ENCODE measurements around the gene NAGLU. TPM values are rescaled to one million over a fixed set of nuclear protein-coding genes. Genes with fewer than 3 reads are reported as not detected.

The NAGLU gene
- total RNA-seq, 2 donors from 2014 or later, result 13.1 to 16.9 TPM

GRCh38 chr17:42518046-42518754, 17.8 kb upstream of the NAGLU start:
- H3K9me3 Mint-ChIP-seq, result no peaks in the 10 kb centered on the region
- peak overlapping the region in 1 of 2 donors; percentile 51 for H3K27ac Mint-ChIP-seq
- ATAC-seq (no peak), DNase-seq (ENCODE audit: low spot score in 2 of 2) (no peak)
- peaks cover 0 to 4% of the 10 kb centered on the region in 2 donors for H3K36me3 Mint-ChIP-seq

DNA sequence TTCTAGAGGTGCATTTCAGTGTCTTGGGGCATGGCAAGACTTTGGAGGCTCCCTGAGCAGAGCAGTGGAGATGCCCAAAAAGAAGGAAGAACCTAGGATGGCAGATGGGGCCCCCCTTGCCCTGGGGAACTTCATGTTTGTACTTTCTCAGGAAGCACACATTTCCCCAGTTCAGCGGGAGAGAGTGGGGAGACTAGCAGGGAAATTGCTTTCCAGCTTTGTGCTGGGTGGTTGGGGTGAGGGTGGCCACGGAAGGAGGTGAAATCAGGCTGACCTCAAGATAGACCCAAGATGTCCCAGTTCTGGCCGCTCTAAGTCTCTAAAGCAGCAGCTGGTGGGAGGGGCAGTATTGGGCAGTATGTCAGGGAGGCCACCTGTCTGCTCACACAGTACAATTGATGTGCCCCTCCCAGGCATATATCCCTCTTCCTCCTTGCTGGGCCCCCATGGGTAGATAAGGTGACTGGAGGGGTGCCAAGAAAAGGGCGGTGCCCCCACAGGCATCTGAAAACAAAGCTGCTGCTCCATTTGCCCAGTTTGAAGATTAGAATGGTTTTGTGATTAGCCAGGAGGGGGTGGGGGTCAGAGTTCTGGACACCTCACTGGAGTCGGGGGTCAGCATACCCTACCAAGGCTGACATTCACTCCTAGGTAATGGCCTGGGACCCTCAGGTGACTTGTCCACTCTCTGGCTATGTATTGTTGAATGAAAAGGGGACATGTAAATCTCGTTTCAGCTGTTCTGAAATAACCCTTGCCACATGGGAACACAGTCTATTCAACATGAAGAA, 17.1 kb upstream of the NAGLU start:
- H3K27ac Mint-ChIP-seq, result peak overlapping the region in 1 of 2 donors; percentile 51
- no peak for ATAC-seq

DNA sequence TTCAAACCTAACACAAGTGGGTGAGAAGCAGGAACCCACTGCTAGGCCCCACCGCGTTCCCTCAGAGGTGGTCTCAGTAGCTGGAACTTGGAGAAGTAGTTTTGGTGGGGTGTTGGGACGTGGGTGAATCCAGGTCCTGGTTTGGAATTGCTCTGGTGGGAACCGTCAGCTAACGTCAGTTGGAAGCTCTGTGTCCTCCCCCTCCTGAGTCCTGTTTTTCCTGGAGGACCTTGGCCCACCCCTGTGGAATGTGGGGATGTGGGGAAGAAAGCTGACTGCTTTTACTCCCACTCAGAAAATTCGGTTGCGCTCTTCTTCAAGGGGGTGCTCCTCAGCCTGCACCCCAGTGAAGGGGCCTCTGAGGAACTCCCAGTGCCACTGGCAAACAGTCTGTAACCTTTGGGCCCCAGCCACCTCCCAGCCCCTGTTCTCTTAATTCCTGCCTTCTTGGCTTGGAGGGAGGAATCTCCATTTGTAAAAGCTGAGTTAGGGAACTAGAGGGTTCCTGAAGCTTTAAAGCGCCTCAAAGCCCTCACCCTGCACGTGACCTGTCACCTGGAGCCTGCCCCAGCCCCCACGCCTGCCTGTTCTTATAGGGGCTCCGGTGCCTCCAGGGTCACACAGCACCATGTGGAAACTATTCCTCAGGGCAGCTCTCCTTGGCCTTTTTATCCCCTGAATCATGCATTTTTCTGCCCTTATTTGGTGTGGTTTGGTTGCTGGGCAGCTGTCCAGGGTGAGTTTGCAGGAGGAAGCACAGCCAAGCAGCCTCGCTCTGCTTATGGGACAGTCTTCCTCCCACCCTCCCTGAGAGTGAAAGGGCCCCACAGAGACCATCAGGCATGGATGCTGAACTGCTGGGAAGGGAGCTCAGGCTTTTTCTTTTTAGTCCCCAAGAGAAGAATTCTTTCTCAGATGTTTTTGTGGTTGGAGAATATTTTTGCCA, 16.2 kb upstream of the NAGLU start:
- Mint-ChIP-seq H3K27ac (no peak overlapping the region), H3K9me3 (no peaks in the 10 kb centered on the region), H3K36me3 (peaks cover 0 to 4% of the 10 kb centered on the region in 2 donors)
- no peak for DNase-seq (ENCODE audit: low spot score in 2 of 2)
- no peak for ATAC-seq

More for the DNA sequence above, 17.1 kb upstream of the NAGLU start:
- Mint-ChIP-seq H3K36me3 (peaks cover 0 to 4% of the 10 kb centered on the region in 2 donors), H3K9me3 (no peaks in the 10 kb centered on the region)
- no peak for DNase-seq (ENCODE audit: low spot score in 2 of 2)

- Mint-ChIP-seq H3K36me3 (peaks cover 0 to 4% of the 10 kb centered on the region in 2 donors), H3K27ac (peak overlapping the region in 1 of 2 donors; percentile 70), H3K9me3 (no peaks in the 10 kb centered on the region)
- DNase-seq (ENCODE audit: low spot score in 2 of 2) (no peak), ATAC-seq (no peak)
These were observed 15.5 kb upstream of the NAGLU start for GRCh38 chr17:42520540-42520951.

DNA sequence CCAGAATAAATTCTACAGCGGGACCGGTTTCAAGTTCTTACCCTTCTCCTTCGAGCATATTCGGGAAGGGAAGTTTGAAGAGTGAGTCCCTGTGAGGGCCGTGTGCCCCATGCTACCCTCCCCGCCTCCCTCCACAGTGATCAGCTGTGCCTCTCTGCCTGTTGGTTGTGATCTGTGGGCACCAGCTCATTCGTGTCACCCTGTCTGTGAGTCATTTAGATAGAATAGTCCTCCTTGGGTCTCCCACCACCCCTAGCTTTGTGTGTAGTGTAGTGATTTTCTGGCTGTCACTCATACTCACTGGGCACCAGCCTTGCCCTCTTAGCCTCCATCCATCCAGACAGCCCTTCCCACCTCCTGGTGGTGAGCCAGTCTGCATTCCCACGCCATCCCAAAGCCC, 15.0 kb upstream of the NAGLU start:
- no peak overlapping the region for H3K27ac Mint-ChIP-seq
- no peaks in the 10 kb centered on the region for H3K9me3 Mint-ChIP-seq
- DNase-seq (ENCODE audit: low spot score in 2 of 2), result no peak
- peak; percentile 42 to 47 for ATAC-seq
- peaks cover 0 to 4% of the 10 kb centered on the region in 2 donors for H3K36me3 Mint-ChIP-seq

DNA sequence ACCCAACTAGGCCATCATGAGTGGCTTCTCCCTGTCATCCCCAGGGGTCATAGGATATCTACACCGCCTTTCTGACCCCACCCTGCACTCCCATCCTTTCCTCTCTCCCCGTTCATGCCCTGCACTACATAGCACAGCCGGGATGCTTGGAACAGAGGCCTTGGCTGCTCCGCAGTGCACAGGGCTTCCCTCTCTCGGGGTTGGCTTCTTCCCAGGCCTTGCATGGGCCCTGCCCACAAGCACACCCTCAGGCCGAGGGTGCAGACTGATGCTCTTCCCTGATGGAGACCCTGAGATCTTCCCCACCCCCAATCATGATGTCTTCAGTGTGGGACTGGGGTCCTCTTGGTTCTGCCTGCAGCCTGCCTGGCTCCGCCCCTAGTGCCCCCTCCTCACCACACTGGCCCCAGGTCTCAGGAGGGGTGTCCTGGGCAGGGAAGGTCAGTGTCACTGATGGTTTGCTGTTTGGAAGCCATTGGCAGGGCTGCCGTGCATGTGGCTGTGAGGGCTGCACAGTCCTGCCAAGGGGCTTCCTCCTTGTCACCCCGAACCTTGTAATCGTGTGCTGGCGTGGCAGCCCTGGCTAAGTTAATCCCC, 14.3 kb upstream of the NAGLU start:
- Mint-ChIP-seq H3K27ac (no peak overlapping the region), H3K9me3 (no peaks in the 10 kb centered on the region), H3K36me3 (peaks cover 0 to 4% of the 10 kb centered on the region in 2 donors)
- DNase-seq (ENCODE audit: low spot score in 2 of 2), result no peak
- no peak for ATAC-seq

- ATAC-seq, result no peak
- Mint-ChIP-seq H3K36me3 (peaks cover 0 to 4% of the 10 kb centered on the region in 2 donors), H3K27ac (peak overlapping the region in 1 of 2 donors; percentile 27), H3K9me3 (no peaks in the 10 kb centered on the region)
- no peak for DNase-seq (ENCODE audit: low spot score in 2 of 2)
These were observed 13.7 kb upstream of the NAGLU start for GRCh38 chr17:42522263-42522790.

GRCh38 chr17:42522798-42523278, 13.2 kb upstream of the NAGLU start:
- peak overlapping the region in 1 of 2 donors; percentile 27 for H3K27ac Mint-ChIP-seq
- no peaks in the 10 kb centered on the region for H3K9me3 Mint-ChIP-seq
- peaks cover 0 to 4% of the 10 kb centered on the region in 2 donors for H3K36me3 Mint-ChIP-seq
- no peak for DNase-seq (ENCODE audit: low spot score in 2 of 2)
- no peak for ATAC-seq

GRCh38 chr17:42525221-42525620, 10.8 kb upstream of the NAGLU start:
- ATAC-seq (no peak), DNase-seq (ENCODE audit: low spot score in 2 of 2) (no peak)
- Mint-ChIP-seq H3K9me3 (no peaks in the 10 kb centered on the region), H3K27ac (no peak overlapping the region), H3K36me3 (peaks cover 0 to 4% of the 10 kb centered on the region in 2 donors)

- no peak for DNase-seq (ENCODE audit: low spot score in 2 of 2)
- H3K27ac Mint-ChIP-seq, result no peak overlapping the region
- no peaks in the 10 kb centered on the region for H3K9me3 Mint-ChIP-seq
- no peak for ATAC-seq
- peaks cover 0 to 4% of the 10 kb centered on the region in 2 donors for H3K36me3 Mint-ChIP-seq
These were observed 10.0 kb upstream of the NAGLU start for GRCh38 chr17:42526031-42526444.

GRCh38 chr17:42527932-42528331, 8.1 kb upstream of the NAGLU start:
- DNase-seq (ENCODE audit: low spot score in 2 of 2), result no peak
- no peaks in the 10 kb centered on the region for H3K36me3 Mint-ChIP-seq

DNA sequence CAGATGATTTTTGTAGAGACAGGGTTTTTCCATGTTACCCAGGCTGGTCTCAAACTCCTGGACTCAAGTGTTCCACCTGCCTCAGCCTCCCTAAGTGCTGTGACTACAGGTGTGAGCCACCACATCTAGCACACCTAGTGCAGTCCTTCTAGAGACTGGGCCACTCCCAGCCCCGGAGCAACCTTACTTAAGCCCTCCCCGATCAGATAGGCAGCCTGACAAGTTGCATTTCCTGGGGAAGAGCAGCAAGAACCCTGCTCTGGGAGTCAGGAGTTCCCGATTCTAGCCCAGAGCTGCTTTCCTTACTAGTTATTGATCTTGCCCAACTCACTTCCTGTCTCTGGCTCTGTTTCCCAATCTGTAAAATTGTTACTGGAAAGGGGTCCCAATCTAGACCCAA, 7.0 kb upstream of the NAGLU start:
- Mint-ChIP-seq H3K27ac (no peak overlapping the region), H3K36me3 (no peaks in the 10 kb centered on the region), H3K9me3 (no peaks in the 10 kb centered on the region)
- ATAC-seq (no peak), DNase-seq (ENCODE audit: low spot score in 2 of 2) (no peak)

More at GRCh38 chr17:42527932-42528331, 8.1 kb upstream of the NAGLU start:
- H3K9me3 Mint-ChIP-seq, result no peaks in the 10 kb centered on the region
- no peak overlapping the region for H3K27ac Mint-ChIP-seq
- no peak for ATAC-seq

DNA sequence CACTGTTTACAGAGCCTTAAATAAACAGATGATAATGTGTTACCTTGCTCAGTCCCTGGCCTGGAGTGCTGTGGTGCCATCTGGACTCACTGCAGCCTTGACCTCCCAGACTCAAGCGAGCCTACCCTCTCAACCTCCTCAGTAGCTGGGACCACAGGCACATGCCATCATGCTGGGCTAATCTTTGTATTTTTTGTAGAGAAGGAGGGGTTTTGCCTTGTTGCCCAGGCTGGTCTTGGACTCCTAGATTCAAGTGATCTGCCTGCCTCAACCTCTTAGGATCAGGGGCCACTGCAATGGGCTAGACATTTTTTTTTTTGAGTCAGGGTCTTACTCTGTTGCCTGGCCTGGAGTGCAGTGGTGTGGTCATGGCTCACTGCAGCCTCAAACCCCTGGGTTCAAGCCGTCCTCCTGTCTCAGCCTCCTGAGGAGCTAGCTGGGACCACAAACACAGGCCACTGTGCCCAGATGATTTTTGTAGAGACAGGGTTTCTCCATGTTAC, 5.0 kb upstream of the NAGLU start:
- DNase-seq (ENCODE audit: low spot score in 2 of 2) (no peak), ATAC-seq (no peak)
- peak overlapping the region in 1 of 2 donors; percentile 29 for H3K27ac Mint-ChIP-seq
- H3K36me3 Mint-ChIP-seq, result peaks cover 0 to 5% of the 10 kb centered on the region in 2 donors
- no peaks in the 10 kb centered on the region for H3K9me3 Mint-ChIP-seq

DNA sequence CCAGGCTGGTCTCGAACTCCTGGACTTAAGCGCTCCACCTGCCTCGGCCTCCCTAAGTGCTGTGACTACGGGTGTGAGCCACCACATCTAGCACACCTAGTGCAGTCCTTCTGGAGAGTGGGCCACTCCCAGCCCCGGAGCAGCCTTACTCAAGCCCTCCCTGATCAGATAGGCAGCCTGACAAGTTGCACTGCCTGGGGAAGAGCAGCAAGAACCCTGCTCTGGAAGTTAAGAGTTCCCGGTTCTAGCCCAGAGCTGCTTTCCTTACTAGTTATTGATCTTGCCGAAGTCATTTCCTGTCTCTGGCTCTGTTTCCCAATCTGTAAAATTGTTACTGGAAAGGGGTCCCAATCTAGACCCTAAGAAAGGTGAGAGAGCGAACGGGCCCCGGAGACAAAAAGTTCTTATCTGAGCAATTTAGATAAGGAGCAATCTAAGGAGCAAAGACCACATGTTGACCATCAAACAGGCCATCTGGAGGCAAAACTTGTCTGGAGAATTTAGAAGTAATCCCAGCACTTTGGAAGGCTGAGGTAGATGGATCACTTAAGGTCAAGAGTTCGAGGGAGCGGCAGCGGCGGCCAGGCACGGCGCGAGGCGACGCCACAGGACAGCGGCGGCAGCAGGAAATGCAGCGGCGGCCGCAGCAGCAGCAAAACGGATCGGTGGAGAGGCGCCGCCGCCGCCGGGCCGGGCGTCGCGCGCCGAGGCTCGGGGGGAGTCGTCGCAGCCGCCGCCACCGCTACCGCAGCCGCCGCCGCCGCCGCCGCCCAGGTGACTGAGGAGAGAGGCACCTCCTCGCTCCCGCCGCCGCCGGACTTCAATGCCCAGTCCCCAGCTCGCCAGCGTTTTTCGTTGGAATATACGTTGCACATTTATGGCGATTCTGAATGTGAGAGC, 4.3 kb upstream of the NAGLU start:
- H3K36me3 Mint-ChIP-seq, result peaks cover 0 to 5% of the 10 kb centered on the region in 2 donors
- ATAC-seq (peak; percentile 16 to 23), DNase-seq (ENCODE audit: low spot score in 2 of 2) (peak in 1 of 2 donors; percentile 64)
- peak overlapping the region in 1 of 2 donors; percentile 29 for H3K27ac Mint-ChIP-seq
- H3K9me3 Mint-ChIP-seq, result no peaks in the 10 kb centered on the region

All from activated naive CD4-positive, alpha-beta T cell treated with anti-CD3 and anti-CD28 coated beads, Interleukin-2, amount 50 U/mL, for 72 hours (primary cell).